B cell (primary cell): Measurements from ENCODE around the gene RAC3. TPM values are rescaled to one million over a fixed set of nuclear protein-coding genes. Genes with fewer than 3 reads are reported as not detected.

Experiments
- ATAC-seq: fragments of 200-7000 bp; cut with Tn5 transposase; one replicate; pipeline ENCODE4 v1.10.0; 2021; ENCODE audit warnings: low read depth, mild to moderate bottlenecking, moderate number of reproducible peaks, moderate library complexity
- CTCF ChIA-PET: fragments of 350-600 bp; sonication (Branson Sonifier 250); formaldehyde crosslinking; loops from one replicate; lab custom pipeline; 2021; ENCODE audit warnings: antibody characterized with exemption, inconsistent platforms; lab: Charles Lee
- POLR2A ChIA-PET: fragments of 350-600 bp; sonication (Branson Sonifier 250); formaldehyde crosslinking; loops from one replicate; lab custom pipeline; 2021; ENCODE audit warnings: antibody characterized with exemption; lab: Charles Lee
- DNase-seq: peaks from one replicate; pipeline ENCODE4 v3.0.0; 2013
- H2AFZ ChIP-seq: 2 replicates; pipeline ENCODE4 v1.6.1; 2012; ENCODE audit warnings: mild to moderate bottlenecking, low read depth, low read length; ENCODE audit not compliant: insufficient read depth, poor library complexity, severe bottlenecking
- H3K27ac ChIP-seq, 2 donors: 1 replicate in 1 of 2; 2 replicates in 1 of 2; pipeline ENCODE4 v1.5.1; 2012 to 2013; ENCODE audit warnings: low read length in 2 of 2, mild to moderate bottlenecking in 2 of 2, moderate library complexity in 1 of 2
- H3K27me3 ChIP-seq, 4 experiments: fragments of 200-600 bp in 1 of 4; sonication (generic) in 1 of 4; replicated peaks in 1 of 4; 1 replicate in 2 of 4; 2 replicates in 2 of 4; pipeline versions ENCODE4 v1.6.1 to v1.7.0; 2013 to 2016; ENCODE audit warnings: low read length in 3 of 4, mild to moderate bottlenecking in 2 of 4, mixed read lengths in 1 of 4, moderate library complexity in 1 of 4; ENCODE audit not compliant: insufficient read depth in 4 of 4, control insufficient read depth in 3 of 4; ENCODE audit errors: control extremely low read depth in 1 of 4
- H3K36me3 ChIP-seq, 2 experiments: replicated peaks in 1 of 2; 1 replicate in 1 of 2; 2 replicates in 1 of 2; pipeline versions ENCODE4 v1.6.1 to v1.7.1; 2013; ENCODE audit warnings: low read length in 1 of 2; ENCODE audit not compliant: insufficient read depth in 2 of 2, control insufficient read depth in 1 of 2; ENCODE audit errors: control extremely low read depth in 1 of 2, extremely low read depth in 1 of 2
- H3K4me1 ChIP-seq, 2 donors: fragments of 200-600 bp in 1 of 2; sonication (generic) in 1 of 2; 1 replicate in 1 of 2; 2 replicates in 1 of 2; pipeline versions ENCODE4 v1.5.1 to v1.6.1; 2013 to 2017; ENCODE audit warnings: low read length in 2 of 2; ENCODE audit not compliant: control insufficient read depth in 2 of 2, insufficient read depth in 2 of 2
- H3K4me2 ChIP-seq: replicated peaks from 2 replicates; pipeline ENCODE3; 2012; ENCODE audit warnings: mild to moderate bottlenecking, low read depth, low read length; ENCODE audit not compliant: poor library complexity, severe bottlenecking
- H3K4me3 ChIP-seq, 5 experiments: fragments of 200-600 bp in 1 of 5; sonication (generic) in 1 of 5; 1 replicate in 3 of 5; 2 replicates in 2 of 5; pipeline versions ENCODE4 v1.5.1 to v1.7.0; 2011 to 2016; ENCODE audit warnings: low read length in 4 of 5, mild to moderate bottlenecking in 4 of 5, low read depth in 2 of 5, control low read depth in 1 of 5, moderate library complexity in 1 of 5; ENCODE audit not compliant: insufficient read depth in 1 of 5; ENCODE audit errors: control extremely low read depth in 1 of 5, extremely low read depth in 1 of 5
- H3K79me2 ChIP-seq: fragments of 200-600 bp; sonication (generic); one replicate; pipeline ENCODE4 v1.6.0; 2016; ENCODE audit warnings: low read length; ENCODE audit not compliant: control insufficient read depth, insufficient read depth
- H3K9ac ChIP-seq: fragments of 200-600 bp; sonication (generic); 2 replicates; pipeline ENCODE4 v1.6.1; 2017; ENCODE audit warnings: mild to moderate bottlenecking, low read length, moderate library complexity
- H3K9me3 ChIP-seq, 3 donors: one replicate each; pipeline versions ENCODE4 v1.6.1 to v1.7.1; 2013; ENCODE audit warnings: low read length in 2 of 3; ENCODE audit not compliant: control insufficient read depth in 2 of 3, insufficient read depth in 1 of 3; ENCODE audit errors: control extremely low read depth in 1 of 3
- H4K20me1 ChIP-seq: 2 replicates; pipeline ENCODE4 v1.6.0; 2012; ENCODE audit warnings: mild to moderate bottlenecking, low read length; ENCODE audit not compliant: insufficient read depth, control insufficient read depth, poor library complexity, severe bottlenecking
- H3K27ac Mint-ChIP-seq: one replicate; pipeline ENCODE4 v1.8.0; 2021; ENCODE audit warnings: mixed read lengths
- H3K27me3 Mint-ChIP-seq: one replicate; pipeline ENCODE4 v1.8.0; 2021; ENCODE audit warnings: mixed read lengths
- H3K4me1 Mint-ChIP-seq: one replicate; pipeline ENCODE4 v1.8.0; 2021; ENCODE audit warnings: mixed read lengths
- H3K4me3 Mint-ChIP-seq: one replicate; pipeline ENCODE4 v1.8.0; 2021; ENCODE audit warnings: mixed read lengths
- H3K9me3 Mint-ChIP-seq: one replicate; pipeline ENCODE4 v1.8.0; 2022; ENCODE audit warnings: mixed read lengths; ENCODE audit not compliant: insufficient read depth
- EZH2 ChIP-seq: IDR thresholded peaks from 2 replicates; pipeline ENCODE4 v1.6.1; 2012; ENCODE audit warnings: borderline replicate concordance, low read depth, mild to moderate bottlenecking, moderate library complexity, low read length; ENCODE audit not compliant: insufficient read depth, poor library complexity, severe bottlenecking
- WGBS: methylation state at CpG from one replicate; pipeline ENCODE4 v1.1.5; 2013; ENCODE audit warnings: missing lambda C conversion rate; ENCODE audit not compliant: insufficient coverage; 5-methylcytosine and 5-hydroxymethylcytosine counted together
- intact Hi-C: fragments of 100-400 bp; cut with micrococcal nuclease; formaldehyde crosslinking; loops from one replicate; pipeline ENCODE4 v1.10.0; 2022
- polyA plus RNA-seq: library from polyadenylated mRNA; depleted of rRNA; stranded (reverse); fragments of >200 nt; gene quantifications from 2 replicates; pipeline ENCODE4 v1.2.3, GENCODE V29; 2012
- total RNA-seq, 2 donors: library from RNA; stranded (reverse); fragments of 120-200 nt in 1 of 2; gene quantifications; 1 replicate in 1 of 2; 2 replicates in 1 of 2; pipeline versions ENCODE4 v1.2.3 to v1.2.4, GENCODE V29; 2013 to 2022
- TF ChIP-seq, protein P1 (sequence below): fragments of 200-600 bp; IDR thresholded peaks from one replicate; pipeline ENCODE4 v1.8.0; 2022; ENCODE audit warnings: antibody characterized with exemption, mild to moderate bottlenecking

Gene RAC3
- total and polyA plus RNA-seq, 2 donors (not counting 1 experiment from before 2014, with no cell fraction given): 0.62 to 2.0 TPM

DNA sequence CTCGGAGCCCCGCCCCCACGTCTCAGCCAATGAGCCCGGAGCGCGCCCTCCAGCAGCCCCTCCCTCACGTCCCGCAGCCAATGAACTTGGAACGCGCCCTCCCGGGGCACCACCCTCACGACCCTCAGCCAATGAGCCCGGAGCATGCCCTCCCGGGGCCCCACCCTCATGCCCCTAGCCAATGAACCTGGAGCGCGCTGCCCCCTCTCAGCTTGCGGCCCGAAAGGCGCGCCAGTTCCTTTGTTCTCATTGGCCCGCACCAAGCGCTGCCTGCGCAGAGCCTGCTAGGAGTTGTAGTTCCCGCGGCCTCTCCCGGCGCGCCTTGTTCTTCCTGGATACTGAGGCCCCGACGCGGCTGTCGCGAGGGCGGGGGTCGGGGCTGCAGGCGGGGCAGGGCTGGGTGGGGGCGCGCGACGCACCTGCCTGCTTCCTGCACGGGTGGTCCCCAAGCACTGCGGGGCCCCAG, 8.5 kb upstream of the RAC3 start, which contains the start of gene LRRC45:
LRRC45 (plus strand) TSS at position 325 of the 466 bp plus-strand sequence. CDS start 339 bp downstream, outside the sequence.
- DNase-seq (peak; percentile 99), ATAC-seq (peak; percentile 94)
- intact Hi-C loops: loop anchor here (1.0 to 2.0 kb wide), 8 partner anchors 14 to 163 kb away; partner anchors contain the start of genes ARHGDIA, ASPSCR1, DCXR and FASN
- H2AFZ ChIP-seq: peak within 1 kb of the TSS; percentile 91
- H3K79me2 ChIP-seq: peaks cover 23% of the 10 kb centered on the region
- no peaks in the 10 kb centered on the region for H3K36me3 ChIP-seq
- Mint-ChIP-seq H3K9me3 (no peaks in the 10 kb centered on the region), H3K27ac (peak within 1 kb of the TSS; percentile 67), H3K4me3 (peak within 1 kb of the TSS; percentile 83), H3K27me3 (no peaks in the 10 kb centered on the region), H3K4me1 (peaks cover 15% of the 10 kb centered on the region)
- whole genome bisulfite sequencing: under 1% methylated on average over 42 of the region's 42 CpGs
- H3K27ac ChIP-seq: peak within 1 kb of the TSS in 1 of 2 donors; percentile 57
- POLR2A ChIA-PET: interaction anchor here (0.5 to 1.5 kb wide), 9 partner anchors 8 to 275 kb away, joined by 3 to 13 read pairs (median 5); partner anchors contain the start of genes ASPSCR1, DCXR and RAC3
- peak within 1 kb of the TSS; percentile 62 to 88 (median 79) for H3K4me3 ChIP-seq
- TF ChIP-seq, protein P1, sequence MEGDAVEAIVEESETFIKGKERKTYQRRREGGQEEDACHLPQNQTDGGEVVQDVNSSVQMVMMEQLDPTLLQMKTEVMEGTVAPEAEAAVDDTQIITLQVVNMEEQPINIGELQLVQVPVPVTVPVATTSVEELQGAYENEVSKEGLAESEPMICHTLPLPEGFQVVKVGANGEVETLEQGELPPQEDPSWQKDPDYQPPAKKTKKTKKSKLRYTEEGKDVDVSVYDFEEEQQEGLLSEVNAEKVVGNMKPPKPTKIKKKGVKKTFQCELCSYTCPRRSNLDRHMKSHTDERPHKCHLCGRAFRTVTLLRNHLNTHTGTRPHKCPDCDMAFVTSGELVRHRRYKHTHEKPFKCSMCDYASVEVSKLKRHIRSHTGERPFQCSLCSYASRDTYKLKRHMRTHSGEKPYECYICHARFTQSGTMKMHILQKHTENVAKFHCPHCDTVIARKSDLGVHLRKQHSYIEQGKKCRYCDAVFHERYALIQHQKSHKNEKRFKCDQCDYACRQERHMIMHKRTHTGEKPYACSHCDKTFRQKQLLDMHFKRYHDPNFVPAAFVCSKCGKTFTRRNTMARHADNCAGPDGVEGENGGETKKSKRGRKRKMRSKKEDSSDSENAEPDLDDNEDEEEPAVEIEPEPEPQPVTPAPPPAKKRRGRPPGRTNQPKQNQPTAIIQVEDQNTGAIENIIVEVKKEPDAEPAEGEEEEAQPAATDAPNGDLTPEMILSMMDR: no peak
- no peak for TF ChIP-seq EZH2
- H4K20me1 ChIP-seq: peaks cover 33% of the 10 kb centered on the region
- H3K4me2 ChIP-seq: peak within 1 kb of the TSS; percentile 99
- CTCF ChIA-PET: interaction anchor here (1.4 to 7.2 kb wide), 2 partner anchors 15 to 63 kb away, joined by 10 to 91 read pairs; partner anchors contain the start of gene DCXR
- H3K9ac ChIP-seq: peak within 1 kb of the TSS; percentile 90
- no peaks in the 10 kb centered on the region for H3K9me3 ChIP-seq
- H3K27me3 ChIP-seq: peaks cover 0 to 10% (median 0%) of the 10 kb centered on the region in 4 experiments
- peaks cover 14 to 33% of the 10 kb centered on the region in 2 donors for H3K4me1 ChIP-seq
